ENCODE measurements around the gene PPP1R1C.

The PPP1R1C gene

DNA sequence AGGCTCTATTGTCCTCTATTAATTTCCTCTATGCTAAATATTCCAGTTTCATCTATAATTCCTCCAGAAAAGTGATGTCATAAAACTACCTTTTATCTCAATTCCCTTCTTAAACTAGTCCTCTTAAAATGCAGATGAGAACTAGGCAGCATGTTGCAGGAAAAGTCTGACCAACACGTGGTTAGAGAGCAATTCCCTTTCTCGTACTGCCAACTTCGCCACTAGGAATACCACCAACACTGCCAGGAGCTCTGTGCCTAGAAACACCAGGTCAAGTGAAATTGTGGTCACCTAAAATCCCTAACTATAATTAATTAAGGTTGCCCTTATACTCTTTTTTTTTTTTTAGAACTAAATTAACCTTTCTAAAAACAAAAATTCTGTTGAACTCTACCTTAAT lies 127.7 kb downstream of the PPP1R1C start:
- no peak for DNase-seq (ENCODE audit: low read depth in 2 of 2)

DNA sequence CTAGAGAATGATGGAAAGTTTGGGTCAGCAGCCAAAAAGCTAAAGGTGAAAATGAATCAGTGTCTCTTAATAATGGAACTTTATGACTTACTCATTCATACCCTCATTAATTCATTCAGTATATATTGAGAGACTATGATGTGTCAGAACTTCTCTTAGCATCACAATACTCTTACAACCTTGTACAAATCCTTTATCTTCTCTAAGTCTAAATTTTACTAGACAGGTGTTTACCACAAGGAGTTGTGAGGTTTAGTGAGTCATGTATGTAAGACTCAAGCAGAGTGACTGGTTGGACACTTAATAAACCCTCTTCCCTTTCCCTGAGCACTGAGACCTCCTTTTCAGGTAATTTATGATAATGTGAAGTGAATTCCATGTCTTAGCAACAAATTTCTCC lies 129.6 kb downstream of the PPP1R1C start:
- no peak for DNase-seq (ENCODE audit: low read depth in 2 of 2)

- DNase-seq (ENCODE audit: low read depth in 2 of 2), result no peak
These were observed 131.1 kb downstream of the PPP1R1C start for GRCh38 chr2:182116774-182117173.

DNA sequence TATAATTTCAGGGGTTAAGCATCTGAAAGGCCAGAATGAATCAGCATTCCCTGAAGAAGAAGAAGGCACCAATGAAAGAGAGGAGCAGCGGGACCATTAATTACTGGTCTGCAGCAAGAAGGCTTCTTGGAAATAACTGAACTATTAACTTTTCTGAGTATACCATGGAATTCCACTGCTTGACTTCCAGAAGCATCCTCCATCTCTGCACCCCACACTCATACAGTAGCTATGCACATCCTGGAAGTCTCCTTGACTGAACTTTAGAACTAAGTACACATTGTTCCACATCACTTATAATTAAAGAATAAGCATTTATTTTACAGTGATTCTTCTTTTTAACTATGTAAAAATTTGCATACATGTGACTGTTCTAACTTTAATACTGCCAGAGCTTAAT lies 131.5 kb downstream of the PPP1R1C start:
- no peak for DNase-seq (ENCODE audit: low read depth in 2 of 2)

DNA sequence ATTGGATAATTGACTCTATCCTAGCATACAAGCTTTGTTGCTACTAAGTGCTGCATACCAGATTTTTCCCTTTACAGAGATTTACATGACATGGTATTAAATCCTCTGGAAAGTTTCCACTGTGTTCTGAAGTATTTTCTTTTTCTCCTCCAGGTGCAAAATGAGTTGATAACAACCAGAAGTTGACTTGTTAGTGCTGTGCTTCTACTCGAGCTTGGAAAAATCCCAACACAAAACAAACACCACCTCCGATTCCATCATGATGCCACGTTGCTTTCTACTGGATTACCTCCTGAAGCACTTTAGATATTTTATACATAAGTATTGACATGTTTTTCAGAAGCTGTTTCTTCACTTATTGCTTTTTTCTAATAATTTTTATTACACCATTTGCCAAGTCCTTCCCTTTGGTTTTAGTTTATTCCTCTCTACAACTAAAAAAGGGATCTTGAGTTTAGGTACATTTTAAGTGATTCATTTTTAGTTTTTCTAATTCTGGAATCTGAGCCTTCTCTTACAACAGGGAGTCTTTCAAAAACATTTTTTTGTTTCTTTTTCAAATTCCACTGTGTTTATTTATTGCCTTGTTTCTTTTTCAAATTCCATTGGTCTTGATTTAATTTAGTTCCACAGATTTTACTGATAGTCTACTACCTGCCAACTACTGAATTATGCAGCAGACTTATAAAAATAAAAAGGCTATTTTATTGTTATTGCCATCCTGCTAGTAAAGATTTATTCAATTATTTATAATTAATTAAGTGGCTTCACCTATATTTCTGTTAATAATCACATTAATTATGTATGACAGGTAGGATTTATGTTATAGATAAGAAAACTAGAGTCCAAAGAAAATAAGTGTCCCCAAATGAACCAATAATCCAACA lies 143.4 kb downstream of the PPP1R1C start:
- DNase-seq (ENCODE audit: low read depth in 2 of 2), result no peak

DNA sequence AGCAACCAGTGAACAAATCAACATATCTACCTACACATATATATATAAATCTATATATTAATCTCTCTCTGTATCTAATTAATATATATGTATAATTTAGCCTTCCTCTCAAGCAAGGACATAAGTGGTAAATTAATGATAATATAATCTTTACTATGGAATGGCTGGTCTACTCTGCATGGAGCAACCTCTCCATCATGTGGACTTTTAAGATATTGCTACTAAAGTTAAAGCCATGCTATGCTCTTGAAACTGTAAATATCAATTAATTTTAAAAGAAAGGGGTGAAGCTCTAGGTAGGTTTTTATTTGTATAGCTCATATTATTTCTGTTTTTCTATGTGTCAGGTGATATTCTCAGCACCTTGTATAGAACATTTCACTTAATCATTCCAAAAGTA lies 147.0 kb downstream of the PPP1R1C start:
- DNase-seq (ENCODE audit: low read depth in 2 of 2), result no peak

DNA sequence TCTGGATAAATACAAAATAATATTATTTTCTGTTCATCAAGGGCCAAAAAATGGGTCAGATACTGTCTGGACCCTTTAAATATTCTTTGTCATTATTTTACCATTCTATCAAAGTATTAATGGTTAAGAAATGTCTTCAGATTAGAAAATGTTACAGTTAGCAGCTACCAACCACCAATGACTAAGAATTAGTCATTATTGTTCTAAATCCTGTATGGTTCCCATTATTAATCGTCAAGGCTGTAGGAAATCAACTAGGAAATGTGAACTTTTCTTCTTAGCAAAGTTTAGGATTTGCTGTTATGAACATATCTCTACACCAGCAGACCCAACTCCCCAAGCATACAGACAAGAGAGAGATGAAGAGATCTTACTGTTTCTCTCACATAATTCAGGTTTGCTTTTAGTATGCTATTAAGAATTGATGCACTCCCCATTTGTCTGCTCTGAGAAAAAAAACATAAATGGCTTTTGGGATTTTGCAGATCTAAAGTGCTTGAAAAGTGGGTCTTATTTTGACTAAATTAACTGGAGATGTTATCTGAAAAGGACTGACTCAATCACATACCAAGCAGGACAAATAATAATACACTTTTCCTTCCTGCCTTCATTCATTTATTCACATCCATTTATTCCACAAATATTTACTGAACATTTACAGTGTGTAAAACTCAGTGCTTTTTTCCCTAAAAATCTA lies 147.7 kb downstream of the PPP1R1C start:
- DNase-seq (ENCODE audit: low read depth in 2 of 2), result no peak

DNA sequence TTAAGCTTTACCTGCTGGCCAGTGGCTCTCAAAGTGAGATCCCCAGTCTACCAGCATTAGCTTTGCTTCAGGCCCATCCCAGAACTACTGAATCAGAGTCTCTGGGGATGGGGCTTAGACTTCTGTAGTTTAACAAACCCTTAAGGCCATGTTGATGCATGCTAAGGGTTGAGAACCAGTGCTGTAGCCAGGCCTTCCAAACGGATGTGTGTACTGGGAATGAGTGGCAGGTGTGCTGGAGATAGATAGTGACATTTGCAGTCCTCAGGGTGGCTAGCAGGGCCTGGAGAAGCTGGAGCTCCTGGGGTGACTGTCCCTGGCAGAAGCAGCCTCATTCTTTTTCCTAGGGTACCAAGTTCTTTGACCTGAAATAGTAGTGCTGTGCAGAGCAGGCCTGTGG lies 148.5 kb downstream of the PPP1R1C start:
- DNase-seq (ENCODE audit: low read depth in 2 of 2), result no peak

GRCh38 chr2:182142062-182142461 lies 156.4 kb downstream of the PPP1R1C start:
- DNase-seq (ENCODE audit: low read depth in 2 of 2), result no peak

DNA sequence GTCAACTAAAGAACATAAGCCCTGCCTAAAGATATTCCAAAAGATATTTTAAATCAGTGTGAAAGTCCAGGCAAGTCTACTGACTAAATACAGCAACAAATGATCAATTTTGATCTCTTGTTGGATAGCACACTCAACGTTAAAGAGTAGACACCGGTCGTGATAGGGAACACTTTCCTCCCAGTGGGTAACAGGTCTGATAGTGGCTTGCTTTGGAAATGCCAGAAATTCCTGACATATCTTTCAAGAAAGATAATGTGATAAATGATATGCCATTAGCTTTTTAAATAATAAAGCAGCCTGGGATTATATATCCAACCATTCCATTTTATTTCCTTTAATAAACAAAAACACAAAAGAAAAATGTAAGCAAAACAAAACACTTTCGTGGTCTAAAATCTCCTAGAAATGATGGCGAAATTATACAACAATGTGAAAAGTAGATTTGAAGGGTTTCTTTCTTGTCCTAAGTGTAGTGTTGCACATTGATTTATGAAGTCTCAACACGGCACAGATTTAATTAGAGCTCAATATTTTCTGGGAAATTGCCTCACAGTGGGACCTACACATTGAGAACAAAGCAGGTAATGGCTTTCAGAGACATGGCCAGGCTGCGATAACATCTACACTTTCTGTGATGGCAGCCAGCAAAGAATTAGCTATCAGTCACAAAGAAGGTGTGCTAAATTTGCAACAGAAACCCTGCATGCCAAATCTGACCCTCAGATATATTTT lies 158.6 kb downstream of the PPP1R1C start:
- no peak for DNase-seq (ENCODE audit: low read depth in 2 of 2)

DNA sequence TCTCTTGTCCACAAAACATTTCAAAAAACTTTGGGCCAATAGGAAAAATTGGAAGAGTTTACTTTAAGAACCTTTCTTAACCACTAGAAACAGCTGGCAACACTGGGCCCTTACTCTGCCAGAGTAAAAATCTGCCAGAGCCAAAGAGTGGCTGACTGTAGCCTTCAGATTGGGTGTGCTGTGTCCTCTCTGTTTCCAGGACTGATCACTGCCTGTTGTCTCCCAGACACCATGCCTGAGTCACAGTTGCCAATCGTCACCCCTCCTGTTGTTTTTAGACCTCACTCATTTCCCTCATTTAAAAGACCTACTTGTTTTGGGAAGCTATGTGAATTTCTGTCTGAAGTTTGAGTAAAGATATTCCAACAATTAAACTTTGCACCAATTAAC lies 159.1 kb downstream of the PPP1R1C start:
- no peak for DNase-seq (ENCODE audit: low read depth in 2 of 2)

DNA sequence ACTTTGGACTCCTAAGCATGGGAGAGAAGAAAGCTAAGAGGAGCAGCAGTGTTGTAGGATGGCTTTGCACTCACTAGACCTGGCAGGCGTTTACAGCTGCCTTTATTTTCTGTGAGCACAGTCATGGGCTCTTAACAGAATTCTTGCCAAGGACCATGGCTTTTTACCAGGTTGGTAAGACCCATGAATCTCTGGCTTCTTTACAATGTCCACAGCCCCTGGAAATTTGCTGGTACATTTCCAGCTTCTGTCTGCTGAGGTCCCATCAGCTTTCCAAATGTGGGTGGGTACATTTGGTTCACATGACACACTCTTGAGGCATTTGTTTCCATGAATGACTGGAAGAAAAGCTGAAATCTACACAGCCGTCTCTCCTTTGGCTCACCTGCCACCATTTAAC lies 162.7 kb downstream of the PPP1R1C start:
- no peak for DNase-seq (ENCODE audit: low read depth in 2 of 2)

GRCh38 chr2:182163878-182164277 lies 178.2 kb downstream of the PPP1R1C start:
- no peak for DNase-seq (ENCODE audit: low read depth in 2 of 2)

GRCh38 chr2:182164686-182165085 lies 179.0 kb downstream of the PPP1R1C start:
- no peak for DNase-seq (ENCODE audit: low read depth in 2 of 2)

GRCh38 chr2:182165202-182165601 lies 179.5 kb downstream of the PPP1R1C start:
- DNase-seq (ENCODE audit: low read depth in 2 of 2), result no peak

- DNase-seq (ENCODE audit: low read depth in 2 of 2), result no peak
These were observed 180.8 kb downstream of the PPP1R1C start for GRCh38 chr2:182166406-182166805.

- DNase-seq (ENCODE audit: low read depth in 2 of 2), result no peak
These were observed 181.2 kb downstream of the PPP1R1C start for GRCh38 chr2:182166841-182167240.
